GM18873 (cell line): ENCODE measurements around the gene HYAL1.
"Not testable (repeated sequence)": the region's sequence is repeated elsewhere in the genome, so short reads cannot be mapped to it uniquely, and the experiment has no call there.

ENCODE experiments used
- ATAC-seq: cut with Tn5 transposase; IDR thresholded peaks from one replicate; pipeline ENCODE4 v1.9.1; 2021; ENCODE audit warnings: mild to moderate bottlenecking, moderate library complexity, moderate number of reproducible peaks; ENCODE audit not compliant: unreplicated experiment, low FRiP score

HYAL1 gene

GRCh38 chr3:50275996-50276761 lies 27.2 kb downstream of the HYAL1 start:
- no peak for ATAC-seq

GRCh38 chr3:50275141-50275995 lies 28.0 kb downstream of the HYAL1 start:
- ATAC-seq = no peak

- no peak for ATAC-seq
Measured at GRCh38 chr3:50274371-50275104, 28.8 kb downstream of the HYAL1 start.

GRCh38 chr3:50273689-50274065 lies 29.7 kb downstream of the HYAL1 start:
- no peak for ATAC-seq

GRCh38 chr3:50272911-50273688 lies 30.3 kb downstream of the HYAL1 start:
- ATAC-seq = peak; percentile 60

GRCh38 chr3:50272538-50272910 lies 30.9 kb downstream of the HYAL1 start:
- ATAC-seq = not testable (repeated sequence)

GRCh38 chr3:50271314-50271936 lies 31.9 kb downstream of the HYAL1 start:
- no peak for ATAC-seq

GRCh38 chr3:50270422-50271224 lies 32.8 kb downstream of the HYAL1 start:
- no peak for ATAC-seq

- ATAC-seq = no peak
Measured at GRCh38 chr3:50269977-50270413, 33.4 kb downstream of the HYAL1 start.

- no peak for ATAC-seq
Measured at GRCh38 chr3:50269460-50269859, 33.9 kb downstream of the HYAL1 start.

GRCh38 chr3:50268703-50269451 lies 34.5 kb downstream of the HYAL1 start, which contains the start of gene SEMA3B:
Gene SEMA3B (plus strand): TSS chr3:50269147. CDS start chr3:50269241, 94 bp downstream.
- no peak for ATAC-seq

- ATAC-seq = no peak
Measured at GRCh38 chr3:50268276-50268675, 35.1 kb downstream of the HYAL1 start.

GRCh38 chr3:50267280-50267913 lies 36.0 kb downstream of the HYAL1 start:
- ATAC-seq = no peak

GRCh38 chr3:50266836-50267235 lies 36.5 kb downstream of the HYAL1 start:
- ATAC-seq = no peak

- ATAC-seq = no peak
Measured at GRCh38 chr3:50266017-50266416, 37.4 kb downstream of the HYAL1 start.

- no peak for ATAC-seq
Measured at GRCh38 chr3:50265571-50265970, 37.8 kb downstream of the HYAL1 start.

- ATAC-seq = no peak
Measured at GRCh38 chr3:50264964-50265485, 38.3 kb downstream of the HYAL1 start.
